Esophagus muscularis mucosa (tissue), 2 donors: ENCODE data around the gene IGF2BP1.

Source experiments
- EP300 ChIP-seq: sonication (generic); formaldehyde crosslinking; IDR thresholded peaks from one replicate; pipeline ENCODE4 v1.6.1; 2017; ENCODE audit warnings: antibody characterized with exemption
- POLR2A ChIP-seq: fragments of 450-650 bp; IDR thresholded peaks from one replicate; pipeline ENCODE4 v1.6.1; 2017; ENCODE audit warnings: antibody characterized with exemption, moderate library complexity, mild to moderate bottlenecking, low read depth

GRCh38 chr17:48997103-48997826, at the start of gene IGF2BP1:
- TF ChIP-seq POLR2A (no peak), EP300 (no peak)
